H1 (cell line): ENCODE measurements around the gene IRF4. TPM values are rescaled to one million over a fixed set of nuclear protein-coding genes. Genes with fewer than 3 reads are reported as not detected.

Experiments
- CTCF ChIA-PET: fragments of 300-600 bp; sonication (Branson Sonifier 250); formaldehyde crosslinking; loops from one replicate; lab custom pipeline; 2021; ENCODE audit not compliant: partially characterized antibody; lab: Charles Lee
- POLR2A ChIA-PET: fragments of 300-600 bp; sonication (Branson Sonifier 250); formaldehyde crosslinking; loops from one replicate; lab custom pipeline; 2021; ENCODE audit warnings: inconsistent platforms; ENCODE audit not compliant: partially characterized antibody; lab: Charles Lee
- DNase-seq, 2 experiments: peaks; one replicate each; pipeline versions ENCODE4 v3.0.0 to v3.0.0-alpha.2; 2010 to 2022; ENCODE audit warnings: low spot score in 2 of 2, low read depth in 1 of 2, mixed read lengths in 1 of 2
- FAIRE-seq: peaks from 2 replicates; lab custom pipeline; 2011; peaks lifted over from hg19 to GRCh38; lab: Jason Lieb, UNC
- H2AFZ ChIP-seq: 2 replicates; pipeline ENCODE4 v1.8.1; 2012; ENCODE audit warnings: low read length, inconsistent platforms
- H2AK5ac ChIP-seq: 2 replicates; pipeline ENCODE4 v1.6.1; 2013; ENCODE audit warnings: low read depth, low read length
- H2BK120ac ChIP-seq: replicated peaks from 2 replicates; pipeline ENCODE3; 2013; ENCODE audit warnings: low read depth, low read length, inconsistent platforms
- H2BK12ac ChIP-seq: 2 replicates; pipeline ENCODE4 v1.6.1; 2013; ENCODE audit warnings: low read depth, low read length
- H2BK15ac ChIP-seq: 2 replicates; pipeline ENCODE4 v1.6.1; 2013; ENCODE audit warnings: low read length
- H2BK20ac ChIP-seq: 2 replicates; pipeline ENCODE4 v1.6.1; 2013; ENCODE audit warnings: low read length
- H2BK5ac ChIP-seq: 2 replicates; pipeline ENCODE4 v1.6.1; 2013; ENCODE audit warnings: low read depth, low read length
- H3K14ac ChIP-seq: 2 replicates; pipeline ENCODE4 v1.6.1; 2013; ENCODE audit warnings: inconsistent platforms; ENCODE audit not compliant: insufficient read length
- H3K18ac ChIP-seq: 2 replicates; pipeline ENCODE4 v1.6.1; 2013; ENCODE audit warnings: low read length; ENCODE audit errors: extremely low read depth
- H3K23ac ChIP-seq: 2 replicates; pipeline ENCODE4 v1.6.1; 2013; ENCODE audit warnings: inconsistent platforms; ENCODE audit not compliant: insufficient read length
- H3K23me2 ChIP-seq: 2 replicates; pipeline ENCODE4 v1.6.1; 2013; ENCODE audit warnings: low read depth, low read length
- H3K27ac ChIP-seq: 2 replicates; pipeline ENCODE4 v1.6.1; 2011; ENCODE audit warnings: low read depth, low read length, inconsistent platforms
- H3K27me3 ChIP-seq, 4 experiments: replicated peaks in 1 of 4; 1 replicate in 1 of 4; 2 replicates in 3 of 4; pipeline versions ENCODE4 v1.6.1 to v1.8.1; 2011 to 2013; ENCODE audit warnings: low read length in 3 of 4, mild to moderate bottlenecking in 3 of 4, inconsistent platforms in 2 of 4, mixed read lengths in 2 of 4, moderate library complexity in 1 of 4; ENCODE audit not compliant: control insufficient read depth in 3 of 4, insufficient read depth in 3 of 4; ENCODE audit errors: extremely low read depth in 1 of 4
- H3K36me3 ChIP-seq, 4 experiments: 2 replicates each; pipeline versions ENCODE4 v1.6.1 to v1.8.1; 2011 to 2013; ENCODE audit warnings: mild to moderate bottlenecking in 4 of 4, low read length in 3 of 4, moderate library complexity in 2 of 4, control low read depth in 1 of 4, inconsistent platforms in 1 of 4; ENCODE audit not compliant: insufficient read depth in 4 of 4, control insufficient read depth in 2 of 4
- H3K4ac ChIP-seq: replicated peaks from 2 replicates; pipeline ENCODE3; 2013; ENCODE audit warnings: low read length, low read depth, mixed read lengths, inconsistent platforms; ENCODE audit not compliant: insufficient read length
- H3K4me1 ChIP-seq, 4 experiments: replicated peaks in 1 of 4; 1 replicate in 1 of 4; 2 replicates in 3 of 4; pipeline versions ENCODE4 v1.6.1 to v1.8.1; 2011 to 2013; ENCODE audit warnings: low read length in 3 of 4, inconsistent platforms in 2 of 4, mixed read lengths in 1 of 4; ENCODE audit not compliant: insufficient read depth in 4 of 4, control insufficient read depth in 3 of 4
- H3K4me2 ChIP-seq, 2 experiments: 2 replicates each; pipeline versions ENCODE4 v1.6.1 to v1.8.1; 2011 to 2013; ENCODE audit warnings: low read depth in 2 of 2, low read length in 2 of 2, control low read depth in 1 of 2, inconsistent platforms in 1 of 2, mild to moderate bottlenecking in 1 of 2; ENCODE audit not compliant: insufficient read depth in 1 of 2
- H3K4me3 ChIP-seq, 4 experiments: fragments of 200-600, 300-600 bp in 1 of 4; sonication (generic), shearing (Covaris generic), sonication (Bioruptor Twin) in 1 of 4; 2 replicates each; pipeline versions ENCODE4 v1.5.1 to v1.8.1; 2011 to 2016; ENCODE audit warnings: low read length in 4 of 4, low read depth in 3 of 4, control low read depth in 2 of 4, inconsistent platforms in 2 of 4, mild to moderate bottlenecking in 2 of 4, mixed read lengths in 1 of 4, moderate library complexity in 1 of 4; ENCODE audit not compliant: insufficient read depth in 2 of 4; ENCODE audit errors: extremely low read depth in 1 of 4
- H3K56ac ChIP-seq: replicated peaks from 2 replicates; pipeline ENCODE3; 2013; ENCODE audit warnings: low read depth, mild to moderate bottlenecking, mixed read lengths, low read length, inconsistent platforms; ENCODE audit not compliant: insufficient read length
- H3K79me1 ChIP-seq: 2 replicates; pipeline ENCODE4 v1.6.1; 2013; ENCODE audit warnings: low read depth, low read length, control low read depth
- H3K79me2 ChIP-seq, 2 experiments: 2 replicates each; pipeline versions ENCODE4 v1.6.1 to v1.8.1; 2012 to 2013; ENCODE audit warnings: low read length in 2 of 2, mild to moderate bottlenecking in 2 of 2, inconsistent platforms in 1 of 2; ENCODE audit not compliant: insufficient read depth in 2 of 2, control insufficient read depth in 1 of 2
- H3K9ac ChIP-seq, 4 experiments: replicated peaks in 1 of 4; 1 replicate in 1 of 4; 2 replicates in 3 of 4; pipeline versions ENCODE4 v1.6.1 to v1.8.1; 2011 to 2013; ENCODE audit warnings: low read depth in 3 of 4, low read length in 3 of 4, control low read depth in 2 of 4, mild to moderate bottlenecking in 2 of 4, moderate library complexity in 2 of 4, inconsistent platforms in 1 of 4; ENCODE audit errors: extremely low read depth in 1 of 4
- H3K9me3 ChIP-seq, 2 experiments: 2 replicates each; pipeline versions ENCODE4 v1.6.1 to v1.8.1; 2012 to 2013; ENCODE audit warnings: mild to moderate bottlenecking in 2 of 2, moderate library complexity in 2 of 2, control low read depth in 1 of 2, inconsistent platforms in 1 of 2, low read depth in 1 of 2, low read length in 1 of 2, mixed read lengths in 1 of 2; ENCODE audit not compliant: insufficient read depth in 2 of 2
- H4K20me1 ChIP-seq, 2 experiments: replicated peaks in 1 of 2; 2 replicates each; pipeline versions ENCODE3 to v1.8.1; 2011 to 2013; ENCODE audit warnings: inconsistent platforms in 2 of 2, low read length in 2 of 2, mild to moderate bottlenecking in 1 of 2; ENCODE audit not compliant: insufficient read depth in 2 of 2, control insufficient read depth in 1 of 2
- H4K5ac ChIP-seq: 2 replicates; pipeline ENCODE4 v1.6.1; 2013; ENCODE audit warnings: low read length, low read depth, mixed read lengths, inconsistent platforms; ENCODE audit not compliant: insufficient read length
- H4K8ac ChIP-seq: 2 replicates; pipeline ENCODE4 v1.8.0; 2013; ENCODE audit warnings: mild to moderate bottlenecking, moderate library complexity, low read length, inconsistent platforms; ENCODE audit not compliant: insufficient read depth; ENCODE audit errors: extremely low read depth
- H4K91ac ChIP-seq: replicated peaks from 2 replicates; pipeline ENCODE3; 2013; ENCODE audit warnings: low read length, mixed read lengths, inconsistent platforms; ENCODE audit not compliant: insufficient read length
- EZH2 ChIP-seq: fragments of 200-600 bp; sonication (generic); IDR thresholded peaks from 2 replicates; pipeline ENCODE4 v1.7.1; 2012; ENCODE audit warnings: low read depth, mild to moderate bottlenecking, moderate library complexity, low read length, inconsistent platforms; ENCODE audit not compliant: severe bottlenecking
- WGBS, 2 experiments: shearing (Covaris generic) in 1 of 2; methylation state at CpG; one replicate each; pipeline versions ENCODE4 v1.1.6 to v1.1.7; 2013 to 2015; ENCODE audit warnings: low lambda C conversion rate in 2 of 2, mixed read lengths in 2 of 2, inconsistent platforms in 1 of 2, low coverage in 1 of 2, missing lambda C conversion rate in 1 of 2; ENCODE audit not compliant: insufficient replicate concordance in 2 of 2, insufficient coverage in 1 of 2, insufficient read length in 1 of 2; ENCODE audit errors: extremely low coverage in 1 of 2, missing lambda C conversion rate in 1 of 2; 5-methylcytosine and 5-hydroxymethylcytosine counted together
- polyA plus RNA-seq, 7 experiments: library from polyadenylated mRNA; depleted of rRNA in 3 of 7; stranded (reverse) in 5 of 7; unstranded in 2 of 7; fragments of >200 nt in 5 of 7; fragments of 200-250 nt in 2 of 7; gene quantifications; 1 replicate in 5 of 7; 2 replicates in 1 of 7; 4 replicates in 1 of 7; pipeline versions ENCODE4 v1.2.1 to v1.2.3, GENCODE V29; 2011 to 2013; ENCODE audit warnings: missing spikeins in 2 of 7, mixed read lengths in 2 of 7
- total RNA-seq: library from RNA; stranded (reverse); fragmentation: NEBNext Ultra II Directional; extraction: Animal tissue kit (Norgen Biotek cat#: 25700); gene quantifications from 2 replicates; pipeline ENCODE4 v1.2.1, GENCODE V29; 2021

IRF4 gene
- total and polyA plus RNA-seq, 2 of the 8 experiments (the other 6 are each of a cell fraction or from before 2014, with no cell fraction given) = 0.77 to 2.1 TPM

DNA sequence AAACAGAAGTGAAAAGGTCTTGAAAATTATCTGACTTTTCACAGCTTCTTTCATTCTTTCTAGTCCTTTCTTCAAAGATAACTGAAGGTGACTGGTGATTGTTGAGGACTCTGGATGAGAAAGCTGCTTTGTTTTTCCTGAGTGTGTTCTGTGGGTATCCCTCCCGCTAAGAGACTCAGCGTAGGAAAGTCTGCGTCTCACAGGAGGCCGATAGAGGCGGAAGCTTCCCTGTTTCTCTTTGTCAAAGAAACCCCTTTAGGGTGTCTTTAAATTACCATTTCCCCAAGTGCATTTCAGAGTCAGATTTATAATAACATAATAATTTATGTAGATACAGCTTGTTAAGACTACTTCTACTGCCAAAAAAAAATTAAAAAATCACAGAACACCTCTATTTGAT lies 31.2 kb upstream of the IRF4 start:
- Histone ChIP-seq H3K27me3 (no peaks in the 10 kb centered on the region; a peak in 1 of 7 replicates), H2BK15ac (no peak overlapping the region), H3K56ac (no peak overlapping the region), H3K4me1 (no peaks in the 10 kb centered on the region), H2AK5ac (no peak overlapping the region), H3K36me3 (no peaks in the 10 kb centered on the region; a peak in 1 of 8 replicates), H2BK120ac (no peak overlapping the region), H4K20me1 (no peaks in the 10 kb centered on the region), H4K8ac (no peak overlapping the region), H3K27ac (no peak overlapping the region), H3K4me3 (no peak overlapping the region), H3K18ac (no peak overlapping the region), H3K9ac (no peak overlapping the region), H3K79me1 (no peaks in the 10 kb centered on the region), H3K14ac (no peak overlapping the region), H3K79me2 (no peaks in the 10 kb centered on the region), H3K4ac (no peak overlapping the region), H4K5ac (no peak overlapping the region), H2BK20ac (no peak overlapping the region), H3K9me3 (peaks cover 59 to 84% of the 10 kb centered on the region in 2 experiments), H2BK12ac (no peak overlapping the region), H2AFZ (no peak overlapping the region), H4K91ac (no peak overlapping the region), H2BK5ac (no peak overlapping the region), H3K4me2 (no peak overlapping the region), H3K23me2 (no peaks in the 10 kb centered on the region), H3K23ac (no peak overlapping the region)
- WGBS, 2 experiments = 90% methylated on average over 5 of the region's 5 CpGs; no CpG with 5 or more reads in 1 of the 2 experiments
- no peak for TF ChIP-seq EZH2
- ChIA-PET CTCF (interaction anchor here (0.7 to 6.4 kb wide), 10 partner anchors 9 to 172 kb away, joined by 3 to 48 read pairs (median 4); no protein-coding TSS in a partner anchor), POLR2A (interaction anchor here (1.2 kb wide), 1 partner anchor 20 kb away, joined by 3 read pairs; no protein-coding TSS in a partner anchor)
- DNase-seq = no peak
- FAIRE-seq = no peak
